PC-3 (cell line): ENCODE measurements around the gene TMEM196. TPM values are rescaled to one million over a fixed set of nuclear protein-coding genes. Genes with fewer than 3 reads are reported as not detected.
A peak's percentile ranks its signal among the peaks of the same experiment; 100 is the strongest.

Experiments used
- ATAC-seq: fragments of 200-7000 bp; cut with Tn5 transposase; 2 replicates; pipeline ENCODE4 v1.9.1; 2020; ENCODE audit warnings: mild to moderate bottlenecking, moderate library complexity
- BruUV-seq: library from RNA; stranded (reverse); fragments of 400-500 nt; replicated peaks from 2 replicates; lab custom pipeline; 2021; lab: Mats Ljungman, UMichigan
- CTCF ChIA-PET: fragments of 300-600 bp; sonication (Branson Sonifier 250); formaldehyde crosslinking; loops from one replicate; lab custom pipeline; 2022; ENCODE audit warnings: antibody characterized with exemption; lab: Charles Lee
- POLR2A ChIA-PET: fragments of 300-600 bp; sonication (Branson Sonifier 250); formaldehyde crosslinking; loops from one replicate; lab custom pipeline; 2022; ENCODE audit warnings: antibody characterized with exemption; ENCODE audit not compliant: unreplicated experiment; lab: Charles Lee
- DNase-seq: peaks from one replicate; pipeline ENCODE4 v3.0.0-alpha.2; 2015
- H2AFZ ChIP-seq: fragments of 300-600 bp; sonication (generic); 2 replicates; pipeline ENCODE4 v1.6.0; 2016; ENCODE audit warnings: antibody characterized with exemption, low read length
- H3F3A ChIP-seq: fragments of 300-600 bp; sonication (generic); one replicate; pipeline ENCODE4 v1.6.0; 2017; ENCODE audit warnings: antibody characterized with exemption, low read length, control low read depth, mild to moderate bottlenecking; ENCODE audit not compliant: unreplicated experiment
- H3K27ac ChIP-seq: fragments of 300-600 bp; sonication (generic); 2 replicates; pipeline ENCODE4 v1.5.1; 2016; ENCODE audit warnings: mild to moderate bottlenecking, low read length
- H3K27me3 ChIP-seq: fragments of 300-600 bp; sonication (generic); 2 replicates; pipeline ENCODE4 v1.6.1; 2016; ENCODE audit warnings: low read length, mixed read lengths
- H3K36me3 ChIP-seq: fragments of 300-600 bp; sonication (generic); 2 replicates; pipeline ENCODE4 v1.6.1; 2016; ENCODE audit warnings: low read depth, mixed run types, low read length, mixed read lengths
- H3K4me1 ChIP-seq: fragments of 300-600 bp; sonication (generic); 2 replicates; pipeline ENCODE4 v1.5.1; 2016; ENCODE audit warnings: low read length; ENCODE audit not compliant: insufficient read depth
- H3K4me2 ChIP-seq: fragments of 300-600 bp; sonication (generic); 2 replicates; pipeline ENCODE4 v1.6.0; 2016; ENCODE audit warnings: low read length
- H3K4me3 ChIP-seq: fragments of 300-600 bp; sonication (generic); 2 replicates; pipeline ENCODE4 v1.5.1; 2016; ENCODE audit warnings: mild to moderate bottlenecking, low read length, mixed read lengths
- H3K79me2 ChIP-seq: fragments of 300-600 bp; sonication (generic); 2 replicates; pipeline ENCODE4 v1.6.1; 2017; ENCODE audit warnings: low read length, mixed read lengths
- H3K9ac ChIP-seq: fragments of 300-600 bp; sonication (generic); 2 replicates; pipeline ENCODE4 v1.6.0; 2016; ENCODE audit warnings: mild to moderate bottlenecking, low read length
- H3K9me2 ChIP-seq: fragments of 300-600 bp; sonication (generic); replicated peaks from 2 replicates; pipeline ENCODE4 v1.6.1; 2016; ENCODE audit warnings: mixed run types, low read length, mixed read lengths
- H3K9me3 ChIP-seq: fragments of 300-600 bp; sonication (generic); 2 replicates; pipeline ENCODE4 v1.6.1; 2016; ENCODE audit warnings: low read length, mixed read lengths
- H4K20me1 ChIP-seq: fragments of 300-600 bp; sonication (generic); 2 replicates; pipeline ENCODE4 v1.6.1; 2016; ENCODE audit warnings: low read length, mixed read lengths
- CTCF ChIP-seq: fragments of 300-600 bp; sonication (generic); conservative IDR thresholded peaks from 2 replicates; pipeline ENCODE4 v1.5.1; 2017; ENCODE audit warnings: antibody characterized with exemption, low read depth, mild to moderate bottlenecking, low read length
- EZH2 ChIP-seq: fragments of 300-600 bp; sonication (generic); IDR thresholded peaks from one replicate; pipeline ENCODE4 v1.6.1; 2017; ENCODE audit warnings: antibody characterized with exemption, mild to moderate bottlenecking, low read length; ENCODE audit not compliant: unreplicated experiment
- EZH2phosphoT487 ChIP-seq: fragments of 300-600 bp; sonication (generic); IDR thresholded peaks from 2 replicates; pipeline ENCODE4 v1.6.1; 2018; ENCODE audit warnings: mild to moderate bottlenecking, antibody characterized with exemption, low read length, borderline replicate concordance
- intact Hi-C: fragments of 100-400 bp; cut with micrococcal nuclease; formaldehyde crosslinking; loops from 2 replicates; pipeline ENCODE4 v1.9.0; 2023
- total RNA-seq: library from RNA; depleted of rRNA; stranded (reverse); fragments of >200 nt; gene quantifications from 2 replicates; pipeline ENCODE4 v1.2.3, GENCODE V29; 2014

The TMEM196 gene
- total RNA-seq, 1 experiment from 2014 or later = not detected

GRCh38 chr7:19798986-19799385, 25.6 kb upstream of the TMEM196 start:
- H3K4me3 ChIP-seq = no peak overlapping the region
- ATAC-seq (no peak; the same call in 1 of the 2 replicates), DNase-seq (peak; percentile 40)
- H3K36me3 ChIP-seq = no peaks in the 10 kb centered on the region
- no peak overlapping the region for H3K4me2 ChIP-seq
- intact Hi-C loops = no loop called here
- no peak for TF ChIP-seq EZH2
- no peak for TF ChIP-seq CTCF
- no peak for TF ChIP-seq EZH2phosphoT487
- H3K79me2 ChIP-seq = no peaks in the 10 kb centered on the region
- no peaks in the 10 kb centered on the region for H3K9me2 ChIP-seq
- peaks cover 9% of the 10 kb centered on the region for H3K4me1 ChIP-seq
- no peaks in the 10 kb centered on the region for H4K20me1 ChIP-seq
- POLR2A ChIA-PET = no interaction called here
- H3K9me3 ChIP-seq = no peaks in the 10 kb centered on the region
- H3K27me3 ChIP-seq = no peaks in the 10 kb centered on the region
- CTCF ChIA-PET = no interaction called here
- no peaks in the 10 kb centered on the region for H3F3A ChIP-seq
- no peak overlapping the region for H3K27ac ChIP-seq
- peak overlapping the region; percentile 7; the same call in 1 of the 2 replicates for H2AFZ ChIP-seq
- no TSS peak for BruUV-seq
- no peak overlapping the region for H3K9ac ChIP-seq

- Histone ChIP-seq H3F3A (no peaks in the 10 kb centered on the region), H3K4me1 (no peaks in the 10 kb centered on the region), H4K20me1 (no peaks in the 10 kb centered on the region), H3K9me3 (no peaks in the 10 kb centered on the region), H3K9me2 (no peaks in the 10 kb centered on the region), H3K4me3 (no peak overlapping the region), H3K27ac (no peak overlapping the region), H3K36me3 (no peaks in the 10 kb centered on the region), H3K79me2 (no peaks in the 10 kb centered on the region), H3K9ac (no peak overlapping the region), H2AFZ (no peak overlapping the region), H3K4me2 (no peak overlapping the region), H3K27me3 (no peaks in the 10 kb centered on the region)
- DNase-seq (no peak), ATAC-seq (no peak)
- ChIA-PET CTCF (interaction anchor here (0.6 kb wide), 1 partner anchor 756 kb away, joined by 3 read pairs; no protein-coding TSS in a partner anchor), POLR2A (no interaction called here)
- intact Hi-C loops = no loop called here
- no peak for TF ChIP-seq EZH2
- no peak for TF ChIP-seq EZH2phosphoT487
- no peak for TF ChIP-seq CTCF
- BruUV-seq = no TSS peak
Measured at GRCh38 chr7:19783541-19783940, 10.1 kb upstream of the TMEM196 start.

GRCh38 chr7:19776981-19777380, 3.6 kb upstream of the TMEM196 start:
- CTCF ChIA-PET = no interaction called here
- DNase-seq (no peak), ATAC-seq (no peak)
- no peak overlapping the region for H2AFZ ChIP-seq
- no peaks in the 10 kb centered on the region for H4K20me1 ChIP-seq
- no peaks in the 10 kb centered on the region for H3K27me3 ChIP-seq
- no peaks in the 10 kb centered on the region for H3K9me2 ChIP-seq
- H3K36me3 ChIP-seq = no peaks in the 10 kb centered on the region
- TF ChIP-seq EZH2phosphoT487 (no peak), EZH2 (no peak), CTCF (no peak)
- POLR2A ChIA-PET = no interaction called here
- H3K9me3 ChIP-seq = no peaks in the 10 kb centered on the region
- H3K9ac ChIP-seq = no peak overlapping the region
- no peak overlapping the region for H3K4me3 ChIP-seq
- no peaks in the 10 kb centered on the region for H3F3A ChIP-seq
- no peaks in the 10 kb centered on the region for H3K79me2 ChIP-seq
- H3K27ac ChIP-seq = no peak overlapping the region
- no peak overlapping the region for H3K4me2 ChIP-seq
- no peaks in the 10 kb centered on the region for H3K4me1 ChIP-seq
- intact Hi-C loops = no loop called here
- no TSS peak for BruUV-seq
